ENCODE results near the gene RABGAP1L. TPM values are rescaled to one million over a fixed set of nuclear protein-coding genes. Genes with fewer than 3 reads are reported as not detected.

Gene RABGAP1L
- total RNA-seq, 1 donor from 2014 or later = 30.3 TPM

DNA sequence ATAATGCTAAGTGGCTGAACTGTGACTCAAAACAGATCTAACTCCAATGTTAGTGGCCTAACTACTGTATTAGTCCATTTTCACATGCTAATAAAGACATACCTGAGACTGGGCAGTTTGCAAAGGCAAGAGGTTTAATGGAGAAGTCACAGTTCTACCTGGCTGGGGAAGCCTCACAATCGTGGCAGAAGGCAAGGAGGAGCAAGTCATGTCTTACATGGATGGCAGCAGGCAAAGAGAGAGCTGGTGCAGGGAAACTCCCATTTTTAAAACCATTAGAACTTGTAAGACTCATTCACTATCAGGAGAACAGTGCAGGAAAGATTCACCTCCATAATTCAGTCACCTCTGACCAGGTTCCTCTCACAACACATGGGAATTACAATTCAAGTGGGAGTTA is 760.8 kb downstream of the RABGAP1L start:
- no peaks in the 10 kb centered on the region for H3K27me3 ChIP-seq (ENCODE audit: control insufficient read depth in 3 of 3, insufficient read depth in 3 of 3, low read length in 3 of 3)
- H3K27ac ChIP-seq (ENCODE audit: low read depth, low read length) = no peak overlapping the region
- no peak overlapping the region for H3K4me3 ChIP-seq (ENCODE audit: low read length in 3 of 3)
- no peaks in the 10 kb centered on the region for H3K9me3 ChIP-seq (ENCODE audit: control insufficient read depth in 3 of 3, low read length in 3 of 3)
- H3K9ac ChIP-seq (ENCODE audit: low read depth in 1 of 3, low read length in 3 of 3) = no peak overlapping the region
- no peaks in the 10 kb centered on the region for H3K36me3 ChIP-seq (ENCODE audit: control insufficient read depth in 3 of 3, insufficient read depth in 3 of 3, low read length in 3 of 3)
- no peaks in the 10 kb centered on the region for H3K4me1 ChIP-seq (ENCODE audit: control insufficient read depth in 3 of 3, insufficient read depth in 3 of 3, low read length in 3 of 3)

DNA sequence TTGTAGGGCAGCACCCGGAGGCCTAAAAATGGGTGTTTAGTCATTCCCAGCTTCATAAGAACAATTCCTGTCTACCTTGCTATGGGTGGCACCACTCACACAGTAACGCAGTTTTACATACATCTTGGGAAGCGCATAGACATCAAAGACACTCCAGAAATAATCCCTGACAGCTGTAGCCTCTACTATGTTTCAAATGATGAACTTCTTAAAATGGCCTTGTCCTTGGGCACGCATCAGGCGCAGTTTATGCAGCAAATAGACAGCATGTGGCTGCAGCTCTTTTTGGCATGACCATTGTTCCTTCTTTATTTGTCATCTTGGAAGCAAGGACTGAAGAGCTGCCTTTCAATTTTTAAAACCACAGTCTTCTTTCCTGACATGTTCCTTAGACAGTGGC is 762.8 kb downstream of the RABGAP1L start:
- Histone ChIP-seq H3K9ac (ENCODE audit: low read depth in 1 of 3, low read length in 3 of 3) (no peak overlapping the region), H3K4me3 (ENCODE audit: low read length in 3 of 3) (no peak overlapping the region), H3K9me3 (ENCODE audit: control insufficient read depth in 3 of 3, low read length in 3 of 3) (no peaks in the 10 kb centered on the region), H3K36me3 (ENCODE audit: control insufficient read depth in 3 of 3, insufficient read depth in 3 of 3, low read length in 3 of 3) (no peaks in the 10 kb centered on the region), H3K4me1 (ENCODE audit: control insufficient read depth in 3 of 3, insufficient read depth in 3 of 3, low read length in 3 of 3) (no peaks in the 10 kb centered on the region), H3K27me3 (ENCODE audit: control insufficient read depth in 3 of 3, insufficient read depth in 3 of 3, low read length in 3 of 3) (no peaks in the 10 kb centered on the region), H3K27ac (ENCODE audit: low read depth, low read length) (no peak overlapping the region)

- H3K27ac ChIP-seq (ENCODE audit: low read depth, low read length) = no peak overlapping the region
- H3K4me1 ChIP-seq (ENCODE audit: control insufficient read depth in 3 of 3, insufficient read depth in 3 of 3, low read length in 3 of 3) = no peaks in the 10 kb centered on the region
- no peak overlapping the region for H3K4me3 ChIP-seq (ENCODE audit: low read length in 3 of 3)
- H3K36me3 ChIP-seq (ENCODE audit: control insufficient read depth in 3 of 3, insufficient read depth in 3 of 3, low read length in 3 of 3) = no peaks in the 10 kb centered on the region
- H3K9ac ChIP-seq (ENCODE audit: low read depth in 1 of 3, low read length in 3 of 3) = no peak overlapping the region
- H3K27me3 ChIP-seq (ENCODE audit: control insufficient read depth in 3 of 3, insufficient read depth in 3 of 3, low read length in 3 of 3) = no peaks in the 10 kb centered on the region
- no peaks in the 10 kb centered on the region for H3K9me3 ChIP-seq (ENCODE audit: control insufficient read depth in 3 of 3, low read length in 3 of 3)
Observed at GRCh38 chr1:174923820-174924219, 764.5 kb downstream of the RABGAP1L start.

DNA sequence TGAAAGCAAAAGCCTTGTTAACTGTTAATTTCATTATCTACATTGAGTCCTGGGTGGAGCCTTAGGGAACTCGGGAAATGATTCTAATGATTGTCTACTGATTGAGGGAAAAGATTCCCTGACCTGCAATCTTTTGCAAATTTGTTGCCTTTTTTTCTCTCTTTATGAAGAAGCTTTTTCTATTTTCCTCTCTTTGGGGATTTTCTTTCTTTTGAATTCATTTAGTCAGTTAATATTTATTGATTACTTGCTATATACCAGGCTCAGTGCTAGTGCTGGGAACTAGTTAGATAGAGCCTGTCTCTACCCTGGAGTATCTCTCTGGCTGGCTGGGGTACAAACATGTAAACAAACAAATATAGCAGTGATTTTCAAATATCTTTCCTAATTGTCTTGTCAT is 769.2 kb downstream of the RABGAP1L start:
- Histone ChIP-seq H3K4me3 (ENCODE audit: low read length in 3 of 3) (no peak overlapping the region), H3K36me3 (ENCODE audit: control insufficient read depth in 3 of 3, insufficient read depth in 3 of 3, low read length in 3 of 3) (no peaks in the 10 kb centered on the region), H3K27ac (ENCODE audit: low read depth, low read length) (no peak overlapping the region), H3K9me3 (ENCODE audit: control insufficient read depth in 3 of 3, low read length in 3 of 3) (no peaks in the 10 kb centered on the region), H3K9ac (ENCODE audit: low read depth in 1 of 3, low read length in 3 of 3) (no peak overlapping the region), H3K4me1 (ENCODE audit: control insufficient read depth in 3 of 3, insufficient read depth in 3 of 3, low read length in 3 of 3) (no peaks in the 10 kb centered on the region), H3K27me3 (ENCODE audit: control insufficient read depth in 3 of 3, insufficient read depth in 3 of 3, low read length in 3 of 3) (no peaks in the 10 kb centered on the region)

DNA sequence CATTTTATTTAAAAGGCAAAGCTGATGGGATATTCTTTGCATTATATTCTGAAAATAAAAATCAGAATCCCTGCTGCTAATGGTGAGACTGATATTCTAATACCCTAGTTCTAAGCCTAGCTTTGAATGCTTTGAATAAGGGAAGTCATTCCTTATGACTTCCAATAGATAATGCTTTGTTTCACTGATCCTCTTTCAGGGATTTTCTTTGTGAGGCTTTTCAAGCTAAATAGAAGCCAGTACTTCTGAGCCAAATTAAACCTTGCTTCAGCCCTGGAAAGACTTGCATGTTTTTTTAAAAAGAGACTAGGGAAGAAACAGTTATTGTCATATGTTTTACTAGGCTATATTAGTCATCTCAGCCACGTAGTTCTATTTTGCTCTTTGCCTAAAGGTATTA is 771.9 kb downstream of the RABGAP1L start:
- Histone ChIP-seq H3K27ac (ENCODE audit: low read depth, low read length) (no peak overlapping the region), H3K27me3 (ENCODE audit: control insufficient read depth in 3 of 3, insufficient read depth in 3 of 3, low read length in 3 of 3) (no peaks in the 10 kb centered on the region), H3K9ac (ENCODE audit: low read depth in 1 of 3, low read length in 3 of 3) (no peak overlapping the region), H3K4me1 (ENCODE audit: control insufficient read depth in 3 of 3, insufficient read depth in 3 of 3, low read length in 3 of 3) (no peaks in the 10 kb centered on the region), H3K36me3 (ENCODE audit: control insufficient read depth in 3 of 3, insufficient read depth in 3 of 3, low read length in 3 of 3) (no peaks in the 10 kb centered on the region), H3K4me3 (ENCODE audit: low read length in 3 of 3) (no peak overlapping the region), H3K9me3 (ENCODE audit: control insufficient read depth in 3 of 3, low read length in 3 of 3) (no peaks in the 10 kb centered on the region)

GRCh38 chr1:174932587-174932986 is 773.3 kb downstream of the RABGAP1L start:
- H3K27ac ChIP-seq (ENCODE audit: low read depth, low read length) = no peak overlapping the region
- H3K9me3 ChIP-seq (ENCODE audit: control insufficient read depth in 3 of 3, low read length in 3 of 3) = no peaks in the 10 kb centered on the region
- H3K36me3 ChIP-seq (ENCODE audit: control insufficient read depth in 3 of 3, insufficient read depth in 3 of 3, low read length in 3 of 3) = no peaks in the 10 kb centered on the region
- H3K4me1 ChIP-seq (ENCODE audit: control insufficient read depth in 3 of 3, insufficient read depth in 3 of 3, low read length in 3 of 3) = no peaks in the 10 kb centered on the region
- H3K4me3 ChIP-seq (ENCODE audit: low read length in 3 of 3) = no peak overlapping the region
- H3K27me3 ChIP-seq (ENCODE audit: control insufficient read depth in 3 of 3, insufficient read depth in 3 of 3, low read length in 3 of 3) = no peaks in the 10 kb centered on the region
- no peak overlapping the region for H3K9ac ChIP-seq (ENCODE audit: low read depth in 1 of 3, low read length in 3 of 3)

DNA sequence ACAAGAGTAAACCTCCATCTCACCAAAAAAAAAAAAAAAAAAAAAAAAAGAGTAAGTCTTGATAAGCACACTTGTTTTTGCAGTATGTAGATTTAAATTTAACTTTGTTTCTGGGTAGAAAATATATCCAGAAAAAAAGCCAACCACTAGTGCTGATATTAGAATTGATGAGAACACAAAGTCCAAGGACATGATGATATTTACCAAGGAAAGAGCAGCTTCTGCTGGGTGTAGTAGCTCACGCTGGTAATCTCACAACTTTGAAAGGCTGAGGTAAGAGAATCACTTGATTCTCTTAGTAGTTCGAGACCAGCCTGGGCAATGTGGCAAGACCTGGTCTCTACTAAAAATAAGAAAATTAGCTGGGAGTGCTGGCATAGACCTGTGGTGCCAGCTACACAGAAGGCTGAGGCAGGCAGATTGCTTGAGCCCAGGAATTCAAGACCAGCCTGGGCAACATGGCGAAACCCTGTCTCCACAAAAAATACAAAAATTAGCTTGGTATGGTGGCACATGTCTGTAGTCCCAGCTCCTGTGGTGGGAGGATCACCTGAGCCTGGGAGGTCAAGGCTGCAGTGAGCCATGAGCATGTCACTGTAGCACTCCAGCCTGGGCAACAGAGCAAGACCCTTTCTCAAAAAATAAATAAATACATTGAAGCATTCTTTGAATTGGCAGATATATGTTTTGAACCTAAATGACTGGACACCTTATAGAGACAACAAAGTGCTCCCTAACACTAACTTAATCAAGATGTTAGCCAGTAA is 776.8 kb downstream of the RABGAP1L start:
- H3K27ac ChIP-seq (ENCODE audit: low read depth, low read length) = no peak overlapping the region
- H3K4me1 ChIP-seq (ENCODE audit: control insufficient read depth in 3 of 3, insufficient read depth in 3 of 3, low read length in 3 of 3) = no peaks in the 10 kb centered on the region
- H3K9ac ChIP-seq (ENCODE audit: low read depth in 1 of 3, low read length in 3 of 3) = no peak overlapping the region
- H3K27me3 ChIP-seq (ENCODE audit: control insufficient read depth in 3 of 3, insufficient read depth in 3 of 3, low read length in 3 of 3) = no peaks in the 10 kb centered on the region
- H3K4me3 ChIP-seq (ENCODE audit: low read length in 3 of 3) = no peak overlapping the region
- H3K9me3 ChIP-seq (ENCODE audit: control insufficient read depth in 3 of 3, low read length in 3 of 3) = no peaks in the 10 kb centered on the region
- no peaks in the 10 kb centered on the region for H3K36me3 ChIP-seq (ENCODE audit: control insufficient read depth in 3 of 3, insufficient read depth in 3 of 3, low read length in 3 of 3)

GRCh38 chr1:174938281-174939007 is 779.1 kb downstream of the RABGAP1L start:
- no peak overlapping the region for H3K4me3 ChIP-seq (ENCODE audit: low read length in 3 of 3)
- H3K27me3 ChIP-seq (ENCODE audit: control insufficient read depth in 3 of 3, insufficient read depth in 3 of 3, low read length in 3 of 3) = no peaks in the 10 kb centered on the region
- H3K27ac ChIP-seq (ENCODE audit: low read depth, low read length) = no peak overlapping the region
- no peak overlapping the region for H3K9ac ChIP-seq (ENCODE audit: low read depth in 1 of 3, low read length in 3 of 3)
- H3K4me1 ChIP-seq (ENCODE audit: control insufficient read depth in 3 of 3, insufficient read depth in 3 of 3, low read length in 3 of 3) = peaks cover 0 to 2% (median 0%) of the 10 kb centered on the region in 3 donors
- no peaks in the 10 kb centered on the region for H3K36me3 ChIP-seq (ENCODE audit: control insufficient read depth in 3 of 3, insufficient read depth in 3 of 3, low read length in 3 of 3)
- H3K9me3 ChIP-seq (ENCODE audit: control insufficient read depth in 3 of 3, low read length in 3 of 3) = no peaks in the 10 kb centered on the region

GRCh38 chr1:174939775-174940545 is 780.6 kb downstream of the RABGAP1L start:
- no peaks in the 10 kb centered on the region for H3K36me3 ChIP-seq (ENCODE audit: control insufficient read depth in 3 of 3, insufficient read depth in 3 of 3, low read length in 3 of 3)
- H3K27me3 ChIP-seq (ENCODE audit: control insufficient read depth in 3 of 3, insufficient read depth in 3 of 3, low read length in 3 of 3) = no peaks in the 10 kb centered on the region
- H3K4me1 ChIP-seq (ENCODE audit: control insufficient read depth in 3 of 3, insufficient read depth in 3 of 3, low read length in 3 of 3) = peaks cover 0 to 2% (median 0%) of the 10 kb centered on the region in 3 donors
- H3K9ac ChIP-seq (ENCODE audit: low read depth in 1 of 3, low read length in 3 of 3) = no peak overlapping the region
- H3K9me3 ChIP-seq (ENCODE audit: control insufficient read depth in 3 of 3, low read length in 3 of 3) = no peaks in the 10 kb centered on the region
- H3K27ac ChIP-seq (ENCODE audit: low read depth, low read length) = no peak overlapping the region
- no peak overlapping the region for H3K4me3 ChIP-seq (ENCODE audit: low read length in 3 of 3)

Data from skeletal muscle tissue (tissue), 4 donors.